ENCODE data around the gene ANKDD1A.

DNA sequence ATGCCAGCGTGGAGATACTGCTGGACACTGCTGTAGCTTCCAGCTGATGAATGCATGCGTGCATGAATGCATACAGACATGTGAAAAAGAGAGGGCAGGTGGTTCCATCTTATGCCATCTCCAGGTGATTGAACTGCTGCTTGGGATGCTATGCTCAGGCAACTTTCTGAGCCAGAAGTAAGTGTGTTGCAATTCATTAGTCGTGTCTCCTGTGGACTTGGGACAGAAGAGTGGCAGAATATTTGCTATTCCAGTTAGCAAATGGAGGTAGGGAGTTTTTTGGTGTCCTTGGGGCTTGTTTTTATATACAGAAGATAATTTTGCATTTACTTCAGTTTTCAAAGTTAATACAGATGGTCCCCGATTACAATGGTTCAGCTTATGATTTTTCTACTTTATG lies 33.3 kb downstream of the ANKDD1A start:
- no peak for TF ChIP-seq POLR2A (IDR thresholded peaks at IDR 0.05)
- TF ChIP-seq, protein P1, sequence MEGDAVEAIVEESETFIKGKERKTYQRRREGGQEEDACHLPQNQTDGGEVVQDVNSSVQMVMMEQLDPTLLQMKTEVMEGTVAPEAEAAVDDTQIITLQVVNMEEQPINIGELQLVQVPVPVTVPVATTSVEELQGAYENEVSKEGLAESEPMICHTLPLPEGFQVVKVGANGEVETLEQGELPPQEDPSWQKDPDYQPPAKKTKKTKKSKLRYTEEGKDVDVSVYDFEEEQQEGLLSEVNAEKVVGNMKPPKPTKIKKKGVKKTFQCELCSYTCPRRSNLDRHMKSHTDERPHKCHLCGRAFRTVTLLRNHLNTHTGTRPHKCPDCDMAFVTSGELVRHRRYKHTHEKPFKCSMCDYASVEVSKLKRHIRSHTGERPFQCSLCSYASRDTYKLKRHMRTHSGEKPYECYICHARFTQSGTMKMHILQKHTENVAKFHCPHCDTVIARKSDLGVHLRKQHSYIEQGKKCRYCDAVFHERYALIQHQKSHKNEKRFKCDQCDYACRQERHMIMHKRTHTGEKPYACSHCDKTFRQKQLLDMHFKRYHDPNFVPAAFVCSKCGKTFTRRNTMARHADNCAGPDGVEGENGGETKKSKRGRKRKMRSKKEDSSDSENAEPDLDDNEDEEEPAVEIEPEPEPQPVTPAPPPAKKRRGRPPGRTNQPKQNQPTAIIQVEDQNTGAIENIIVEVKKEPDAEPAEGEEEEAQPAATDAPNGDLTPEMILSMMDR (IDR thresholded peaks at IDR 0.05) = no peak
- TF ChIP-seq POLR2AphosphoS5 (IDR thresholded peaks at IDR 0.05; ENCODE audit: insufficient read depth in 1 of 2, low read depth in 1 of 2) = no peak

All from vagina (tissue), 2 donors.